DMS79 treated with DMSO at 0.1 percent for 48 hours (cell line): Measurements from ENCODE around the gene PPWD1.

Experiments used
- DNase-seq: peaks from one replicate; lab custom pipeline; 2025; lab: John Stamatoyannopoulos, UW

Gene PPWD1

GRCh38 chr5:65624025-65624570 lies 61.0 kb downstream of the PPWD1 start, which contains the start of gene TRIM23:
TSS of gene TRIM23 (minus strand) at chr5:65624333. CDS start at chr5:65624274, 59 bp downstream.
- peak; percentile 78 for DNase-seq

- DNase-seq: peak; percentile 78
These were observed 61.8 kb downstream of the PPWD1 start, which contains the start of the genes SHLD3 and TRAPPC13 for GRCh38 chr5:65624571-65625555. TSS of gene SHLD3 (plus strand) at chr5:65625027. CDS start at chr5:65629588, 4,561 bp downstream. TSS of gene TRAPPC13 (plus strand) at chr5:65625027. CDS start at chr5:65625061, 34 bp downstream.

GRCh38 chr5:65625743-65626142 lies 62.6 kb downstream of the PPWD1 start:
- DNase-seq: peak; percentile 7

GRCh38 chr5:65630981-65631380 lies 67.9 kb downstream of the PPWD1 start:
- no peak for DNase-seq
